GM18526 (cell line): ENCODE results near the gene HEATR1.

Source experiments
- POLR2A ChIP-seq: IDR thresholded peaks from 3 replicates; pipeline ENCODE4 v1.6.1; 2011; ENCODE audit not compliant: insufficient read length; ENCODE audit errors: extremely low read depth

The HEATR1 gene

DNA sequence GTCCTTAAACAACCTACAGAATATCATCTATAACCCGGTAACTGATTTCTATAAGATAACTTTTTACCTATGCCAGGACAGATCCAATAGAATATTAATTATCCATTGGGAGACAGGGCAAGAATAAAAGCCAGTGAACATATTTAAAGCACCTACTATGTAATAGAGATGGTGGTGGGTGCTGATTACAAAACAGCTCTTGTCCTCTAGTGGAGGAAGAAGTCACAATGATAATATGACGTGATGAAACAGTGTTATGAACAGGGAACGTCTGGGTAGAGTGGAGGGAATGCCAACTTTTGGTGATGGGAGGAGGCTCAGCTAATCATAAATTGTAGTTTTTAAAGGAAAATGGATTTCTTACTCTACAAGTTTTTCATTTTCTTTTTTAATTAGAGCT lies 78.2 kb downstream of the HEATR1 start:
- TF ChIP-seq POLR2A = no peak

DNA sequence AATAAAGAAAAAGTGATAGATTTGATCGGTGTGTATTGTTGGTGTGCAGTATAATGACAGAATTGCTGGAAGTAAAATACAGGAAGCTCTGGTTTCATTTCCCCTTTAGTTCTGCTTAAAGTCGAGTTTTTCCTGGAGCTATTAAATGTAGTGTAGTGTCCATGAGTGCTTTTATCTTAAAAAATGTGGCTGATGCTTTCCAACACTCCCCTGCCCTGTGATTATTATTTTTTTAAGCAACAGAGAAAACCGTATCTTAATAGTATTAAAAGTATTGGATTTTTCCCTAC lies 79.5 kb downstream of the HEATR1 start:
- TF ChIP-seq POLR2A = no peak

DNA sequence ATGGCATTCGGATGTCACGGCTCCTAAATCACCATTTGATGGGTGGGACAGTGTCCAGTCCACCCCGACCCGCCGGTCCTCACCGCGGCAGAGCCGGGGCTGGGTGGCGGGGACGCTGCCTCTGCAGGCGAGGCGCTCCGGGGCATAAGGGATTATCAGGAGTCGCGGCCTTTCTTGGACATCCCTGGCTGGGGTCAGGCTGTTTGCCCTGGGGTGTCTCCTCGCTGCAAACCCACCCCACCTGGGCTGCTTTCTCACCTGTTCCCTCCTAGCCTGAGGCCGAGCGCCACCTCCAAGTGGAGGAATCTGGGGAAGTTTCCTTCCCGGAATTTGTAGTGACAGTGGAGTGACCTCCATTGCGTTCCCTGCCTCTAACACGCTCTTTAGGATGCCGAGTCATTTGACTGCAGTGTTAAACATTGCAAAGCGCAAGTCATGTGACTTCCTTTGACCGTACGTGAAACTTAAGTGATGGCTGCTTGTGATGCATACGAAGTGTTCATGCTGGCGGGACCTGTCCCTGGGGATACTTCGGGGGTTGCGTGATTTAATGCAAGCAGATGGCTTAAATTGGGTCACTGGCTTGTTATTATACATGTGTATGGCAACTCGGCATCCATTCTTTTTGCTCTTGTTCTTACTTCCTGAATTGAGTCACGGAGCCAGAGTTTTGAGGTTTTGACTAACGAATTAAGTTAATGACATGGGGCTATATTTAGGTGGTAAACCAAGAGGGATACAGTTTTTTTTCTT lies 80.0 kb downstream of the HEATR1 start:
- peak; percentile 32 for TF ChIP-seq POLR2A

DNA sequence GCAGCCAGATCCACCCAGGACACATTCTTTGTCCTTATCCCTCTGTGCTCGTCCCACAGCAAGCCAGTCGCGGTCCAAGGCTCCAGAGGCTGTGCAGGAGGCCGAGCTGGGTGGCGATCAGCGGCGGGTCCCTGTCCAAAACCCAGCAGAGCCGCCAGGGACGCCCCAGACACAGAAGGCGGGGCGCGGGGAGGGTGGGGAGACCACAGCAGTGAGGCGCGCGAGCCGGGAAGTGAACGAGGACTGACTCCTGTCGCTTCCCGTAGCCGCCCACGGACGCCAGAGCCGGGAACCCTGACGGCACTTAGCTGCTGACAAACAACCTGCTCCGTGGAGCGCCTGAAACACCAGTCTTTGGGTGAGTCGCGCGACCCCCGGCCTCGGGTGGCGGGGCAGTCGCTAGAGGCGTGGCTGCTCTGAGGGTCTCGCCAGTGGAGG lies 80.6 kb downstream of the HEATR1 start, which contains the start of gene LGALS8:
TSS of gene LGALS8 (plus strand) at position 279 of the 438 bp plus-strand sequence. CDS start 2,089 bp downstream, outside the sequence.
- TF ChIP-seq POLR2A = peak; percentile 36

DNA sequence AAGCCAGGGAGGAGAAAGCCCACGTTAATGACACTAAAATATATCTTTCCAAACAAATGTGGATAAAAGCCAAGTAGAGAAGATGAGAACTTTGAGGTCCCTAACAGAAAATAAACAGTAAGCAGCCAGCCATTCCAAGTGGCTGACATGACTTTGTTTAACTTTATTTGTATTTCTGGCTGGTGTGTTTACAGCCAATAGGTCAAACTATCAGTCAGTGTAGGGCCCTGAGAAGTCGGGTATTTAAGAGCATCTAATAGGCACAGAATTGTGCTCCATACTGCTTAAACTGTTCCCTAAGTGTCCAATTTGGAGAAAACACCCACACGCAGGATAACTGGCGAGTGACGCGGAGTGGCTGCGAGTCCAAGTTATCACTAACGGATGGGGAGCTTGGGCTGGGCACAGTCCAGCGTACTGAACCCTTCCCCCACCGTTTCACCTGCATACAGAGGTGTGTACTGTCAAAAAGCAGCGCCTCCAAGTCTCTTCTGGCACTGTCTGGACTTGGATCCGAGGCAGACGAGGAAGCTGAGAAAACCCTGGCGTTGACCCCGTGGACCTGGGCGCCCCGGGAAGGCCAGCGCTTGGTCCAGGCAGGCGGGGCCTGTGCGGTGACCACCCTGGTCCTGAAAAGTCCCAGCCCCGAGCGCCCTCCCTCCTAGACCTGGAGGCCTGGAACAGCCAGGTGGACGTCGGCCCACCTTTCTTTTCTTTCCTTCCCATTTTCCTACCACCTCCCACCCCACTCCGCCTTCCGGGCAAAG lies 81.2 kb downstream of the HEATR1 start:
- TF ChIP-seq POLR2A = no peak

DNA sequence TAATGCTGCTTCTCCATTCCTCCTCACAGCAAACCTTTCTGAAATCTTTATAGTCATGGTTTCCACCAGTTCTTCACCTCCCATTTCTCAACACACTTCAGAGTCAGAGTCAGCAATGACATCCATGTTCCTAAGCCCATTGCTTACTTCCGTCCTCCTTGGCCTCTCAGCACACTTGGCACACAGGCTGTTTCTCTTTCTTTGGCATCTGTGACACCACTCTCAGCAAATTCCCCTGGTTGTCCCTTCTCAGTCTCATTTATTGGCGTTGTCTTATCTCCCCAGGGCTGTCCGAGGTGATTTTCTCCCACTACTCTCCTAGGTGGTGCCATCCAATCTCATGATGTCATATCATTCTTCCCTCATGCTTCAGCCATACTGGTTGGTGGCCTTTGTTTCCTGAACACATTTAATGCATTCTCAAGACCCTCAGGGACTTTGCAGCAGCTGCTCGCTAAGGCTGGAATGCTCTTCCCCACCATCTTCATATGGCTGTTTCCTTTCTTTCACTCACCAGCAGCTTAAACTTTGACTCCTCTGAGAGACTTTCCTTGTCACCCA lies 83.8 kb downstream of the HEATR1 start:
- TF ChIP-seq POLR2A = no peak

DNA sequence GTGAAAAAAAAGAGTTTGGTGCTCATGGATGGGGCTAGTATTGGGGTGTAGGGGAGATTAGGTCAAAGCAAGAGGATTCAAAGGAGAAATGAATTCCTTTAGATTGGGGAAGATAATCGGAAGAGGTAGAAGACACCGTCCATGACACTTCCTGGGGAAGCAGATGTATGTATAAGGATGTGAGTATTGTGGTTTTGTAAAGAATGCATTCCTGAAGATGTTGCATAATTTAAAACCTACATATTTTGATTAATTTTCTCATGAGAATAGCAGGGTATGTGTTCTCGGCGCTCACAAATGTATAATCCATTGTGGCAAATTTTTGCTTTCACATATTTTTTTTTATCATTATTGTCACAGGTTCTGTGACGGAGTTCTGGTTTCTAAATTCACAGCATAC lies 86.0 kb downstream of the HEATR1 start:
- TF ChIP-seq POLR2A = no peak

DNA sequence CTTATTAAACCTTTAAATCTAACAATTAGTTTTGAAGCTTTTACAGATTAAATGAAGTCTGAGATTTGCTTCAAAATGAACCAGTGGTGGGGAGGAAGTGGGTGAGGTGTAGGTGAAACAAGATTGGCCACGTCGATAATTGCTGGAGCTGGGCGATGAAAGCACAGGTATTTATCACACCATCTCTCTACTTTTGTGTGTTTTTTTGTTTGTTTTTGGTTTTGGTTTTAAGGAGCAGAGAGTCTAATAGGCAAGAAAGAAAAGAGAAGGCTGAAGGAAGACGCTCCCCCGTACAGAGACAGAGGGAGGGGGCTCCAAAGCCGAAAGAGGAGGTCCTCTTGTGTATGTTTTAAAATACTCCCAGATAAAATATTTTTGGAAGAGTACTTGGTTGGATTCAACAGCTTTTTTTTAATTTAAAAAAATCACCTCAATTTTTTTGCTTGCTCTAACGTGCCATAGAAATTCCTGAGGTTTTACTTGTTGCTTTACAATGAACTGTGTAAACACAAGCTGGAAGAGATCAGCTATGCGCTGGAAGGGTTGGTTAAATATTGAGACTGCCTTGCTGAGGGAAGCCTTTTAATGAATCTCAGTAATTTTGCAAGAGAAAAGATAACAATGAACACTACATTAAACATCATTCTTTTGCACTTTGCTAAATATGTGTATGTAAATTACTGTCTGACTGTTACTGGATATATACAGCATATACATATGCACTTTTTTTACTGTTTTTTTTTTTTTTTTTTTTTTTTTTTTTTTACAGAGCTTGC lies 87.2 kb downstream of the HEATR1 start:
- TF ChIP-seq POLR2A = no peak

DNA sequence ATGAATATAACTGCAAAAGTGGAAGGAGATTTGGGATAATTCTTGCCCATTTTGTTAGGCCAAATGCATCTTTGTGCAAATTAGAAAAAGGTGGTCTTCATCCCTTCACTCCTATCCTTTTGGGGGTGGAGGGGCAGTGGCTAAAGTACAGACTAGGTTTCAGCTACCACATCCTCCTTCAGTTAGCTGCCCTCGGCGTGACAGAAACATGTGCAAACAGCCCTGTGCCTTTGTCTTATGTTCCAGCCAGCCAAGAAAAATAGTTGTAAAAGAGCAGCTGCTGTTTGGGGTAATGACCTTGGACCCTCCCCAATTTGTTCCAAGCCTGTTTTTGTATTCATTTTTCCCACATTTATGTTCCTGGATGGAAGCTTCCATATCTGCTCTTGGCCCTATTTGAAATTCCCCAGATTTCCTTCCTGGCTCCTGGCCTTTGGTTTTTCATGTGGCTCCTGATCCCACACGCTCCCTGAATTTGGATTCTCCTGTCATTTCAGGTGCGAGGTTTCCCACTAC lies 88.8 kb downstream of the HEATR1 start:
- no peak for TF ChIP-seq POLR2A

DNA sequence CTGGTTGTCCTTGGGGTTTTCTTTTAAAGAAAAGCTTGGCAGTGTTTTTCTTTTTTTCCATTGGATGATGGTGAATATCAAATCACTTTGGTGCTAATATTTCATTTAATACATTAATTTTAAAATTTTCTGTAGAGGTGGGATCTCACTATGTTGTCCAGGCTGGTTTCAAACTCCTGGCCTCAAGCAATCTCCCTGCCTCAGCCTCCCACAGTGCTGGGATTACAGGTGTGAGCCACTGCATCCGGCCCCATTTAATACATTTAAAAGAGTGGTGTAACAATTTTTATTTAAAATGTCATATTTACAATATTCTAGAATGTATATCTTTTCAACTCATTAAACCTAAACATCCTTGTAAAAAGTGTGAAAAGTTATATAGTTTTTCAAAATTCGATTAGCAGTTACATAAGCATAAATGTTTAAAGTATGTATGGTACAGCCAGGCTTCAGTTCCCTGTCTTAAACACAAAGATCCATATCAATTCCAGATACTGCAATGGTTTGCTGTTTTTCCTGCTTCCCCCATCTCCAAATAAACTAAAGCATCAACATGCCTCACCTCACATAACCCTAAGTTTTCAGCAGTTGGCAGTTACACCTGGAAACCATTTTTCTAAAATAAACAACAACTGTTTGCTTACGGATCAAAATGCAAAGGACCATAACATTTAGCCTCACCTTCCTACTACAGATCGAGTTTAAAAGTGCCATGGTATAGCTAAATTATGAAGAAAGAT lies 89.4 kb downstream of the HEATR1 start:
- no peak for TF ChIP-seq POLR2A

DNA sequence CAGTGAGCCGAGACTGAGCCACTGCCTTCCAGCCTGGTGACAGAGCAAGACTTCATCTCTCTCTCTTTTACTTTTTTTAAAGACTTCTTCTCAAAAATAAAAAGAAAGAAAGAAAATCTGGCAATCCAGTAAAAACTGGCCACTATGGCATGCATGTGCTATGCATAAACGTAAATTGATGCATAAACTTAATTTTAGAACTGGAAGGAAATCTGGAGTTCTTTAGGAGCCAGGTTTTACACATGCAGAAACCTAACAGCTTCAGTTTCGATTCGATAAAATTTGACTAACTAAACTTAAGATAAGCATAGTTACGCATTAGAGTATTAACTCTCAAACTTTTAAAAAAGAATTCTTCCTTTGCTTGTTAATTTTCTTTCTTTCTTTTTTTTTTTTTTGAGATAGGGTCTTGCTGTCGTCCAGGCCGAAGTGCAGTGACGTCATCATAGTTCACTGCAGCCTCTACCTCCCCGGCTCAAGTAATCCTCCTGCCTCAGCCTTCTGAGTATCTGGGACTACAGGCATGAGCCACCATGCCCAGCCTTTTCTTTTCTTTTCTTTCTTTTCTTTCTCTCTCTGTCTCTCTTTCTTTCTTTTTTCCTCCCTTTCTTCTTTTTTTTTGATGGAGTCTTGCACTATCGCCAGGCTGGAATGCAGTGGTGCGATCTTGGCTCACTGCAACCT lies 92.4 kb downstream of the HEATR1 start:
- no peak for TF ChIP-seq POLR2A

DNA sequence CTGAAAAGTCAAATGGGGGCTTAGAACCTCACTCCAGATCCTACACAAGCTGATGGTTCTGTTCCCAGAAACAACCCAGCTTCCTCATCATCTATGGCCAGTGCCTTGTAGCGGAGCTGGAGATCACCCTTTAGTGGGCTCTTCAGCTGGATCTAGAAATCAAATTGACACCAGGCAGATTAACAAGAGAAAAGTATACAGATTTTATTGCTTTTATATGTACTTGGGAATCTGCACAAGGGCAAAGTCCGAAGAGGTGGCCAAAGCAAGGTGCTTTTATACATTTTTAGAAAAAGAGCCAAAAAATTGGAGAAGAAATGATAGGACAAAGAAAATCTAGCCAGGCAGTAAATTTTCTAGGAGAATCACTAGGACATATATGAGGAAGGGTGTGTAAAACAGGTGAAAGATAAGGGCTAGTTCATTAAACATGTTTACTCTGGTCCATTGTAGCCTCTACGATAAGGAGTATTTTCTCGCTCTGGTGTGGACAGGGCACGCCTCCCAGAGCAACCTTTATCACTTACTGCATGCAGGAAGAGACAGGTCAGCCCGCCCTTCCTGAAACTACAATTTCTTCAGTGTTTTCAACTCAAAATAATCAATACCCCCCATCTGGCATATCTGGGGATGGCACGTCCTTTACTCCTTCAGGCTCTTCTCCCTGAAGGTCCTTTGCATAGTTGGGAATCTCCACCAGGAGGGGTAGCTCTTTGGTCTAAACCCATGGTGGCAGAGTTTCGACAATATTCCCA lies 94.5 kb downstream of the HEATR1 start:
- no peak for TF ChIP-seq POLR2A

DNA sequence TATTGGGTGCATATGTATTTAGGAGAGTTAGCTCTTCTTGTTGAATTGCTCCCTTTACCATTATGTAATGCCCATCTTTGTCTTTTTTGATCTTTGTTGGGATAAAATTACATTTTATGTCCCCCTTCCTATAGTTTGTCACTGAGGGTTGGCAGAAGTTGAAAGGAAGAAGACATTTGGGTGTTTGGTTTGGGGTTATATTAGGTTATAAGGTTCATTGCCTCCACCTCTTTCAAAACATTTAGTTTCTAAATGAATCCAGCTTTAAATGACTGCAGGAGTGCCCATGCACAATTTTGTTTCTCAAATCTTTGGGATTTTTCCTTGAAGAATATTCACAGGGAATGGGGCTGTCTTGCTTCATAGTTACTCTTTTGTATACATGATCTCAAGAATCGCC lies 95.1 kb downstream of the HEATR1 start:
- TF ChIP-seq POLR2A = no peak

DNA sequence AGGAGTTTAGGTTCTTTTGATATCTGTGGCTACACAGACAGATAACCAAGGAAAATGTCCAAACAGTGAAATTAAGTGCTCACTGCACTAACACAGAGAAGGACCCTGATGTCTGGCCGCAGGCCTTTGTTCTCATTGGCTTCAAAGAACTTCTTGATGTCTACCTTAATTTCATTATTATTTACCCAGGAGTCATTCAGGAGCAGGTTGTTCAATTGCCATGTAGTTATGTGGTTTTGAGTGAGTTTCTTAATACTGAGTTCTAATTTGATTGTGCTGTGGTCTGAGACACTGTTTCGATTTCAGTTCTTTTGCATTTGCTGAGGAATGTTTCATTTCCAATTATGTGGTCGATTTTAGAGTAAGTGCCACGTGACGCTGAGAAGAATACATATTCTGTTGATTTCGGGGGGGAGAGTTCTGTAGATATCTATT lies 95.7 kb downstream of the HEATR1 start:
- TF ChIP-seq POLR2A = no peak
